Right atrium auricular region (tissue), 2 donors: ENCODE data around the gene BARHL2. TPM values are rescaled to one million over a fixed set of nuclear protein-coding genes. Genes with fewer than 3 reads are reported as not detected.

Experiments
- DNase-seq: peaks from one replicate; pipeline ENCODE4 v3.0.0-alpha.2; 2019; ENCODE audit warnings: low spot score
- H3K27ac ChIP-seq, 2 donors: fragments of 200-600 bp; sonication (generic); 1 replicate in 1 of 2; 2 replicates in 1 of 2; pipeline ENCODE4 v1.5.1; 2016 to 2019
- H3K27me3 ChIP-seq, 2 donors: fragments of 200-600 bp; sonication (generic); one replicate each; pipeline versions ENCODE4 v1.5.1 to v1.6.0; 2017 to 2019
- H3K36me3 ChIP-seq: fragments of 200-600 bp; sonication (generic); one replicate; pipeline ENCODE4 v1.5.1; 2016
- H3K4me1 ChIP-seq, 2 donors: fragments of 200-600 bp; sonication (generic); one replicate each; pipeline versions ENCODE4 v1.5.1 to v1.6.0; 2017 to 2019
- H3K4me3 ChIP-seq, 2 donors: fragments of 200-600 bp; sonication (generic); 1 replicate in 1 of 2; 2 replicates in 1 of 2; pipeline ENCODE4 v1.5.1; 2017 to 2019; ENCODE audit warnings: mild to moderate bottlenecking in 1 of 2, moderate library complexity in 1 of 2
- H3K9me3 ChIP-seq, 2 donors: fragments of 200-600 bp; sonication (generic); one replicate each; pipeline ENCODE4 v1.5.1; 2019
- total RNA-seq, 2 donors: library from RNA; depleted of rRNA; stranded (reverse); fragments of >200 nt; gene quantifications; one replicate each; pipeline ENCODE4 v1.1.0, GENCODE V29; 2016
- TF ChIP-seq, protein P1 (sequence below), 2 donors: fragments of 200-600 bp; sonication (generic); IDR thresholded peaks; one replicate each; pipeline ENCODE4 v1.5.1; 2019; ENCODE audit warnings: antibody characterized with exemption in 2 of 2

BARHL2 gene
- total RNA-seq, 2 donors from 2014 or later: not detected

DNA sequence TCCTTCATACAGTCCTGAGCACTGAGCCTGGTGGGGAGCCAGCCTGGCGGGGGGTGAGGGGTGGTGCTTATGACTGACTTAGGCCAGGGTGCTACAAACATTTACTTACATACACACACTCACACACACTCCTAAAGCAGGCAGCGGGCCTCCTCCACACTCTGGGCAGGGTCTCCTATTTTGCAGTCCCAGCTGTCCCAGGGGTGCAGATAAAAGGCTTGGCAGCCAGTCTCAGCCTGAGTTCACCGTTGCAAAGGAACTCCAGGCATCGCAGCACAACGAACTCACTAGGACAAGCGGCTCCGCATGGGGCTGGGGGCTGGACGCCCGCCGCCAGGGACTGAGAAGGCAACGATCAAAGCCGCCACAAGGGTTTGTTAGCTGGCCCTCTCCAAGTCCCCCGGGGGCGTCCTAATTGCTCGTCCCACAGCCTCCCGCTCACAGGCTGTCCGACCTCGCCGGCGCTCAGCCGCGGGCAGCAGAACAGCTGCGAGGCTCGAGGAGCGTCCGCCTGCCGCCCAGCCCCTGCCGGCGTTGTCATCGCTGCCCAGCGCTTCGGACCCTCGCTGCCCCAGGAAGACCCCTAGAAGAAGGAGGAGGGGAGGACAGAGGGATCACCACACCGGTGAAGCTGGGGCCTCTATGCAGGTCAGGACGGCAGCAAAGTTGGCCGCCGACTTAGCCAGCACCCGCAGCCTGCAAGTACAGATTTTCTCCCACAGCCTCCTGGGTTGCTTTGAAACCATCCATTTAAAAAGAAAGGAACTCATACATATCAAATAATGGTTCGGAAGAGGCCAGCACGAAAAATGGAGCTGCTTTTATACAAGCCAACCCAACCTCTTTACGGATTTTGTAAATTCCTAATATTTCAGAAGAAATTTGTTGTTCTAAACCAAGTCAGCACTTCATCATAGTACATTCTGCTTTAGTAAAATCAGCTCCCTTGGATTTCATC, 6.2 kb downstream of the BARHL2 start:
- Histone ChIP-seq H3K9me3 (no peaks in the 10 kb centered on the region), H3K27ac (no peak overlapping the region), H3K4me1 (peaks cover 0 to 26% of the 10 kb centered on the region in 2 donors), H3K27me3 (peaks cover 25 to 59% of the 10 kb centered on the region in 2 donors), H3K4me3 (no peak overlapping the region), H3K36me3 (no peaks in the 10 kb centered on the region)
- TF ChIP-seq, protein P1, sequence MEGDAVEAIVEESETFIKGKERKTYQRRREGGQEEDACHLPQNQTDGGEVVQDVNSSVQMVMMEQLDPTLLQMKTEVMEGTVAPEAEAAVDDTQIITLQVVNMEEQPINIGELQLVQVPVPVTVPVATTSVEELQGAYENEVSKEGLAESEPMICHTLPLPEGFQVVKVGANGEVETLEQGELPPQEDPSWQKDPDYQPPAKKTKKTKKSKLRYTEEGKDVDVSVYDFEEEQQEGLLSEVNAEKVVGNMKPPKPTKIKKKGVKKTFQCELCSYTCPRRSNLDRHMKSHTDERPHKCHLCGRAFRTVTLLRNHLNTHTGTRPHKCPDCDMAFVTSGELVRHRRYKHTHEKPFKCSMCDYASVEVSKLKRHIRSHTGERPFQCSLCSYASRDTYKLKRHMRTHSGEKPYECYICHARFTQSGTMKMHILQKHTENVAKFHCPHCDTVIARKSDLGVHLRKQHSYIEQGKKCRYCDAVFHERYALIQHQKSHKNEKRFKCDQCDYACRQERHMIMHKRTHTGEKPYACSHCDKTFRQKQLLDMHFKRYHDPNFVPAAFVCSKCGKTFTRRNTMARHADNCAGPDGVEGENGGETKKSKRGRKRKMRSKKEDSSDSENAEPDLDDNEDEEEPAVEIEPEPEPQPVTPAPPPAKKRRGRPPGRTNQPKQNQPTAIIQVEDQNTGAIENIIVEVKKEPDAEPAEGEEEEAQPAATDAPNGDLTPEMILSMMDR (IDR thresholded peaks at IDR 0.05): no peak
- no peak for DNase-seq

GRCh38 chr1:90709535-90709934, 7.6 kb downstream of the BARHL2 start:
- DNase-seq: no peak
- H3K27ac ChIP-seq: no peak overlapping the region
- no peaks in the 10 kb centered on the region for H3K36me3 ChIP-seq
- no peaks in the 10 kb centered on the region for H3K9me3 ChIP-seq
- peaks cover 0 to 29% of the 10 kb centered on the region in 2 donors for H3K4me1 ChIP-seq
- H3K4me3 ChIP-seq: no peak overlapping the region
- TF ChIP-seq, protein P1 (IDR thresholded peaks at IDR 0.05): no peak
- peaks cover 31 to 59% of the 10 kb centered on the region in 2 donors for H3K27me3 ChIP-seq

DNA sequence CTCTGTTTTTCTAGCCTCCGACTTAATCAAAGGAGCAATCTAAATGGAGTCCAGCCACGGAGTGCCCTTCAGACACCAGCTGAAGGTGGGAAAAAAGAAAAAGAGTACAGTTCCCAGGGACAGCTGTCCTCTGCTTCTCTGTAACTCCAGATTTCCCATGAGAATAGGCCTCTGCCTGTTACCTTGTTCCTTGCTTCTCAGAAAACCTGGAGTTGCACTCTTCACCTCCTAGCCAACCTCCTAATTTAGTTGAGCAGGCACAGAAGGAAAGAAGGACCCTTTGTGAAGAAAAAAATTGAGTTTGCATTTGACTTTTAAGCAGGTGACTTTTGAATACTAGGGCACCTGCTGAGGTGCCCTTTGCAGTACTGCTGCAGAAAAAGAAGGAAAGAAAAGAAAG, 8.3 kb downstream of the BARHL2 start:
- Histone ChIP-seq H3K4me3 (no peak overlapping the region), H3K9me3 (no peaks in the 10 kb centered on the region), H3K27ac (no peak overlapping the region), H3K27me3 (peaks cover 27 to 57% of the 10 kb centered on the region in 2 donors), H3K36me3 (no peaks in the 10 kb centered on the region), H3K4me1 (peaks cover 0 to 27% of the 10 kb centered on the region in 2 donors)
- DNase-seq: no peak
- TF ChIP-seq, protein P1 (IDR thresholded peaks at IDR 0.05): no peak

DNA sequence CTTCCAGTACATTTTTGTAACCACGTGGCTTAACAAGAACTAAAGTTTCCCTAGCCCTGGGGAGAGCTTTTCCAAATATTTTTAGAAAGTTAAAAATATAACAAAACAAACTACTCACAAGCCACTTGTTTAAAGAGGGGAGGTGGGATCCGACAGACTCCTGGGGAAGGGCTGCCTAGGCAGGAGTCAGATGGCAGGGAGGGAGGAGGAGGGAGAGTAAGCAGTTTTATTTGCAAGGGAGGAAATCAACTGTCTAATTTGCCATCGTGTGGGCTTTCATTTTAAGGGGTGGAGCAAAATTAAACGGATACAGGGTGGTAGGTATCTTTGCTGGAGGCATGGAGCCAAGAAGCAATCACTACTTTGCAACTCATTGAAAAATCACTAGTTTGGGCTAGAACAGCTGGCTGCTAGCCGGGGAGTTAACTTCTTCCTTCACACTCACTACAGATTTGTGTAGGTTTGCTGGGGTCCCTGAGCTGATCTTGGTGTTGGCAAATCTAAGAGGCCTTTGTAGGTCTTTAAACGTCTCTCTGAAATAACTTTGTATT, 8.8 kb downstream of the BARHL2 start:
- Histone ChIP-seq H3K27ac (no peak overlapping the region), H3K9me3 (no peaks in the 10 kb centered on the region), H3K27me3 (peaks cover 27 to 59% of the 10 kb centered on the region in 2 donors), H3K36me3 (no peaks in the 10 kb centered on the region), H3K4me1 (peaks cover 0 to 23% of the 10 kb centered on the region in 2 donors), H3K4me3 (no peak overlapping the region)
- DNase-seq: no peak
- TF ChIP-seq, protein P1 (IDR thresholded peaks at IDR 0.05): no peak

DNA sequence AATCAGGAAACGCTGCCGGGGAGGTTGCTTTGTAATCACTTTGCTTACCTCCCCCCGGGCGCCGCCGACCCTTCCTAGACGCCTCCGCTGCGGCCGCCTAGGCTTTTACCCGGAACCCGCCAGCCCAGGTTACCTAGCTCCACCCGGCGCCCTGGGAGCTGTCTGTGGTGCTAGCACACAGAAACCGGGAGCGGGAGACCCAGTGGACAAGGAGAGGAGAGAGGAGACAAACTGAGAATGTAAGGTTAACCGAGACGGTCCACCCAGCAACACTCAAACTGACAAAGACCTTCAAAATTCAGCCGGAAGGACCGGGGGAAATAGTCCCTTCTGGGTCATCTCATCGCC, 9.8 kb downstream of the BARHL2 start:
- H3K36me3 ChIP-seq: no peaks in the 10 kb centered on the region
- peaks cover 25 to 61% of the 10 kb centered on the region in 2 donors for H3K27me3 ChIP-seq
- H3K9me3 ChIP-seq: no peaks in the 10 kb centered on the region
- H3K4me3 ChIP-seq: peak overlapping the region in 1 of 2 donors; percentile 36
- H3K27ac ChIP-seq: no peak overlapping the region
- peaks cover 0 to 23% of the 10 kb centered on the region in 2 donors for H3K4me1 ChIP-seq
- TF ChIP-seq, protein P1 (IDR thresholded peaks at IDR 0.05): no peak
- DNase-seq: no peak
